Hematopoietic multipotent progenitor cell treated with erythropoietin and hydrocortisone succinate and interleukin-3 and kit ligand, for 15 days (in vitro differentiated cells): ENCODE results near the gene GRHL1.
A peak's percentile ranks its signal among the peaks of the same experiment; 100 is the strongest.

ENCODE experiments used
- DNase-seq: peaks from one replicate; pipeline ENCODE4 v3.0.0-alpha.2; 2015; ENCODE audit warnings: low spot score

GRHL1 gene

GRCh38 chr2:9994462-9994861 lies 43.0 kb downstream of the GRHL1 start:
- DNase-seq, result no peak

GRCh38 chr2:9995059-9995458 lies 43.6 kb downstream of the GRHL1 start:
- DNase-seq, result no peak

DNA sequence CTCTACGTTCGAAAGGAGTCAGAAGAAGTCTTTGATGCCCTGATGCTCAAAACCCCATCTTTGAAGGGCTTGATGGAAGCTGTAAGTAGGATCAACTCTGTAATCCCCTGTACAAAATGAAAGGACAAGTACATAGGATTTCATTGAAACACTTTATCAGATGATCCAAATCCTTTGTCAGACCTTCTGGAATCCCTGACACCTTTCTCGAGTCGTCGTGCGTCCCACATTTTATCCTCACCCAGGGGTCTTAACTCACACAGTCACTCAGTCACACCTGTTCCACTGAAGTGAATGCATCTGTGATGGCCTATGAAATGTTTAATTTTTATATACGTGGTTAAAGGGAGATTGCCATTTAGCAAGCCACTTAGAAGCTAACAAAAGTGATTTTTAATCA lies 44.8 kb downstream of the GRHL1 start:
- DNase-seq, result no peak

DNA sequence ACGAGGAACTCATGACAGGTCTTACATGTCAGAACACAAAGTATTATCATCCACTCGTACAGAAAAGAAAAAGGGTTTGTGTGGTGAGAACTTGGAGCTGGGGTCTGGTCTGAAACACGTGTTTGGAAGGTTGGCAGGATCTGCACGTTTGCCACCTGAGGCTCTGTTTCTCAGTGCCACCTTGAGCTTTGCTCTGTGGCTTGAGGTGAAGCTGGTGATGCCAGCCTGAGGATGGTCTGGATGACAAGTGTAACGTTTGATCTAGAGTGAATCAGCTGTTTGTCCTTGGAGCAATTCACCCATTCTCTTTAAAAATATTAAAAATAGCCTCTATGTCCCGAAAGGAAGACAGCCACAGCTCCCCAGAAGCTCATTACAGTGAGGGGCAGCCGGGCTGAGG lies 46.4 kb downstream of the GRHL1 start:
- no peak for DNase-seq

GRCh38 chr2:9998916-9999654 lies 47.6 kb downstream of the GRHL1 start:
- no peak for DNase-seq

- no peak for DNase-seq
Measured at GRCh38 chr2:9999693-10000092, 48.2 kb downstream of the GRHL1 start.

GRCh38 chr2:10000541-10000940 lies 49.0 kb downstream of the GRHL1 start:
- DNase-seq, result no peak

- no peak for DNase-seq
Measured at GRCh38 chr2:10001586-10001985, 50.1 kb downstream of the GRHL1 start.

DNA sequence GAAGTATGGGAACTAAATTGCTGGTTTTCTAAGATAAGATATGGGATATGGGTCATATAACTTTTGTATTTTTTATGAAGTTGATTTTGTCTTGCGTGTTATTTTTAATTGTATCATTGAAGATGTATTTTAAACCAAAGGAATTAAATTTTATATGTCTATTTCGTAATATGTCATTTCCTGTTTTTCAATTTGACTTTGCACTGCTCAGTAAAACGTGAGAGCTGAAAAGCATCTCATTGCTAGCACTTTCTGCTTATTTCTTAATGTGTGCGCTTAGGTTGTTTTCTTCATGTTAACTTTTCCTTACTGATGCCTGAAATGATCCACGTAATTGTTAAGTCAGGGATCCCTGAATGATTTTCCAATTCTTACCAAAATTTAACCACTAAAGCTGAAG lies 50.6 kb downstream of the GRHL1 start:
- no peak for DNase-seq

DNA sequence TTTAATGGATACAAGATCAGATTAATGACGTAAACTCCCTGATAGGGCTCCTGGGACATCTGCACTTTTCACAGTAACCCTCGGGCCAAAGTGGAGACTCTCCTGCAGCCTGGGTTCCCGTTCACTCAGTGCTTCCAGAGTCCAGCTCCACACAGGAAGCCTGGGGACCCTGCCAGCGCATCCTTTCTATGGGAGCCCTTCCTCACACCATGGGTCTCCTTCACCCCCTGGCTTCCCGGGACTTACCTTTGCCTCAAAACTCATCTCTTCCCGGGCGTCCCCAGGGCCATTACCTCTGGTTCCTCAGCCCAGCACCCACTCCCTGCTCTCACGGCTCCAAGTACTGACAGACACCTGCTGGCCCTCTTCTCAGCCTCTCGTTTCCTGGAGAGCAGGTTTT lies 51.2 kb downstream of the GRHL1 start:
- DNase-seq, result no peak

DNA sequence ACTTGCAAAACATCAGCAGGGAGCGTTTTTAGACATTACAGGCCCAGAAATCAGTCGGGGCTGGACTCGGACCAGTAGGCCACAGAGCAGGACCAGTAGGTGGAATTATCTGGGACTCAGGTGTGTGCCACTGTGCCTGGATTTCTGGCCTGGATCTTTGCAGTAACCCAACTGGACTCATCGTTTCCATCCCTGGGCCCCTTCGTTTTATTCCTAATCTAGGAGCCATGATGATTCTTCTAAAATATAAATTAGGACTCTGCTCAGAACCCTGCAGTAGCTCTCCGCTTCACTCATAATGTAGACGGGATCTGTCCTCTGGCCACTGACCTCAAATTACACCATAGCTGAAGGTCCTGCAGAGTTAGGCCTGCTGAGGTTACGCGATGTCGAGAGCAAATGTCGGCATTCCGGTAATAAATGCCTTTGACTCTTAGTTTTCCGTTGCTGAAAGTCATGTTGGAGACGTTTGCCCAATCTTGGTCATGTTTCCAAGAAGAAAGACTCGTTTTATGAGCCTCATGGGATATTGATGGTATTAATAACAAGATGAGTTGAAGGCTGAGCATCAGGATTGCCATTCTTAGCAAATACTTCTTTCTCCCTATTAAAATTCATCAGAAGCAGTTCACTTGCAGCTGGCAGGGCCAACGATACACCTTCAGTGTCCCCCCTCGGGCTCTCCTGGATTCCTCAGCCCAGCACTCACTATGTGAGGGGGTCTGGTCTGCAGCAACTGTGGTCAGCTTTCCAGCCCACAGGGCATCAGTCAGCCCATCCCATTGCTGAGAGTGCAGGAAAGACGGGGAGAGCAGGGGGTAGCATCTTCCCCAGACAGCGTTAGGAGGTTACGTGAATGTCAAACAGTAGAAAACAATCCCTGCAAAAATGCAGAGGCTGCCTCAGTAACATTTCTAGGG lies 52.0 kb downstream of the GRHL1 start:
- no peak for DNase-seq

GRCh38 chr2:10004401-10004800 lies 52.9 kb downstream of the GRHL1 start:
- no peak for DNase-seq

DNA sequence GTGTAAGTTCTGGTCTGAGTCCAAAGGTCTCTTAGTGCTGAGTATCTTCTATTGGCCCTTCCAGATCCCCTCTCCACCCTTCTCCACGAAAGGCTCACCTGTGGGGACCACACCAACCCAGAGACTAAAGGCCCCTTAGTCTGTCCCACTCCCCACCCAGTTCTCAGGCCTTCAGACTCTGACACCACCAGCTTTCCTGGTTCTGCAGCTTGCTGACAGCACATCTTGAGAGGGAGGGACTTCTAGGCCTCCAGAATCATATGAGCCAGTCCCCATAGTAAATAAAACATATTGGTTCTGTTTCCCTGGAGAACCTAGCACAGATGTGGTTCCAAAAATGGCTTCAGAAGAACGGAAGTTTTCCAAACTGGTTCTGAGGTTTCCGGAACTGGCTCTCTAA lies 53.3 kb downstream of the GRHL1 start:
- no peak for DNase-seq

DNA sequence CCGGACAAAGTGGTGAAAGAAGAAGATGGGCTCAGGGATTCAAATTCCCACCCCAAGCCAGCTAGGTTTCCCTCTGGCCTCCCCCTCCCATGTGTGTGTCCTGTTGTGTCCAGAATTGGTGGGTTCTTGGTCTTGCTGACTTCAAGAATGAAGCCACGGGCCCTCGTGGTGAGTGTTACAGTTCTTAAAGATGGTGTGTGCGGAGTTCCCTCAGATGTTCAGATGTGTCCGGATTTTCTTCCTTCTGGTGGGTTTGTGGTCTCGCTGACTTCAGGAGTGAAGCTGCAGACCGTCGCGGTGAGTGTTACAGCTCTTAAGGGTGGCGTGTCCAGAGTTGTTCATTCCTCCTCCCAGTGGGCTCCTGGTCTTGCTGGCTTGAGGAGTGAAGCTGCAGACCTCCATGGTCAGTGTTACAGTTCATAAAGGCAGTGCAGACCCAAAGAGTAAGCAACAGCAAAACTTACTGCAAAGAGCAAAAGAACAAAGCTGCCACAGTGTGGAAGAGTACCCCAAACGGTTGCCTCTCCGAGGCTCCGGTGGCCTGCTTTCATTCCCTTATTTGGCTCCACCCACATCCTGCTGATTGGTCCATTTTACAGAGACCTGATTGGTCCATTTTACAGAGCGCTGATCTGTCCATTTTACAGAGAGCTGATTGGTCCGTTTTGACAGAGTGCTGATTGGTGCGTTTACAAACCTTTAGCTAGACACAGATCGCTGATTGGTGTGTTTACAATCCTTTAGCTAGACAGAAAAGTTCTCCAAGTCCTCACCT lies 54.2 kb downstream of the GRHL1 start:
- DNase-seq, result no peak

- DNase-seq, result peak; percentile 27
Measured at GRCh38 chr2:10006236-10007161, 55.0 kb downstream of the GRHL1 start.

GRCh38 chr2:10007435-10007834 lies 55.9 kb downstream of the GRHL1 start:
- no peak for DNase-seq

DNA sequence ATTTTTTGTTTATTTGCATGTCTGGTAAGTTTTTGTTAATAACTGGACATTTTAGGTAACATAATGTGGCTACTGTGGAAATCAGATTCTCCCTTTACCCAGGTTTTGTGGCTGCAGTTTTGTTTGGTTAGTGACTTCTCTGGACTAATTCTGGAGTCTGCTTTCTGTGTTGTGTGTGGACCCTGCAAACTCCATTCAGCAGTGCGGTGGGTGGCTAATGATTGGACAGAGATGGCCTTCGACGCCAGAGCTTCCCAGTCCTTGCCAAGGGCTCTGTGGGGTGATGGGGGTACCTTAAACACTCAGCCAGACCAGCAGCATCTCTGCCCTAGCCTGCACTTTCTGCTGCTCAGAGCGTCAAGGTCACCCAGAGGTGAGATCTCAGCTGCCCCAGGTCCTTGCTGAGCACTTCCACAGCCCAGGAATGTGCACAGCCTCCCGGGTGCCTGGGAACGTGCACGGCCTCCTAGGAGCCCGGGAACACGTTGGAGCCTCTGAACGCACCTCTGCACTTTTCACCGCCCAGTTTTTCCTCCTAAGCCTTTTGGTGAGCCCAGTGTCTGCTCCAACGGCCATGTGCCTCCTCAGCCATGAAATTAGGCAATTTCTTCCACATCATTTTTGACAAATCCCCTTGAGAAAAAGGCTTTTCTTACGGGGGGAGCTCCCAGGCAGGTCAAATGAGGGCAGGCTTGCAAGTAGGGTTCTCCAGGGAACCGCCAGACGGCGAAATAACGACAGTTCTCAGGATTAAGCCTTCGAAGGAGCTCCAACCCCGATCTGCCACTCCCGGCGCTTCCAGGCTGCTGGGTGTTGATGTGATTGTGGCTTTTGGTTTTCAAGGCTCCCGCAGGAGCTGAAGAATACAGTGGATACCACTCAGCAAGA lies 56.7 kb downstream of the GRHL1 start:
- no peak for DNase-seq

DNA sequence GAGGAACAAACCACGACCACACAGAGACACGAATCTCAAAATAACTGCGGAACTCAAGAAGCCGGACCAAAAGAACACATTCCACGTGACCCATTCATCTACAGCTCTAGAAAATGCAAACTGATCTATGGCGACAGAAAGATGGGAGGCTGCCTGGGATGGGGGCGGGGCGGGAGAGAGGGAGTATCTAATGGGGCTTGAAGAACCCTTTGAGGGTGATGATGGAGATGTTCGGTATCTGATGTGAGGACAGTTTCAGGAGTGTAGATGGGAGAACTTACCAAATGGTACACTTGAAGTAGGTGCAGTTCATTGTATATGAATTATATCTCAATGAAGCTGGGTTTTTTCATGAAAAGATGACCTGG lies 57.3 kb downstream of the GRHL1 start:
- no peak for DNase-seq

DNA sequence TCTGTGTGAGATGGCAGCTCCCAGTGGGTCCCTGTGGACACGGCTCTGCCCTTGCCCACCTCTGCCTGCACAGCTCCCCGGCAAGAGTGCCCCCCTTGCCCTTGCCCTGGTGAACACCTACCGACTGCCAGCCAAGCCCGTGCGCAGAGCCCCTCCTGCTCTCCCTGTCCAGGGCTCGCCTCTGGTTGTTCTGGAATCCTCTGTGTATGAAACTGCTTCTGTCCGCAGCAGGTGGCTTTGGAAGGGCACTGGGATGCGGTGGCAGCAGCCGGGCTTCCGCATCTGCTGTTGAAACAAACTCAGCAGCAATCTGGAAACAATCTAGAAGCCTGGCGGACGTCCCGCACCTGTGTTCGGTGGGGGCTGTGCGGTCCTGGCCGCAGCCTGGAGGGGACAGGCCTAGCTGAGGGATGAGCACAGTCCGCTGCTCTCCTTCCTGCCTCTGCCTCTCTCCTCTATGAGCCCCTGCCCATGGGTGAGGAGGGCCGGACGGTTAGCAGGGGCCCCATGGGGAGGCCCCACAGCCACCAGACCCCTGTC lies 57.8 kb downstream of the GRHL1 start:
- DNase-seq, result no peak
